ENCODE data around the gene ATP6V0A1.

ATP6V0A1 gene

DNA sequence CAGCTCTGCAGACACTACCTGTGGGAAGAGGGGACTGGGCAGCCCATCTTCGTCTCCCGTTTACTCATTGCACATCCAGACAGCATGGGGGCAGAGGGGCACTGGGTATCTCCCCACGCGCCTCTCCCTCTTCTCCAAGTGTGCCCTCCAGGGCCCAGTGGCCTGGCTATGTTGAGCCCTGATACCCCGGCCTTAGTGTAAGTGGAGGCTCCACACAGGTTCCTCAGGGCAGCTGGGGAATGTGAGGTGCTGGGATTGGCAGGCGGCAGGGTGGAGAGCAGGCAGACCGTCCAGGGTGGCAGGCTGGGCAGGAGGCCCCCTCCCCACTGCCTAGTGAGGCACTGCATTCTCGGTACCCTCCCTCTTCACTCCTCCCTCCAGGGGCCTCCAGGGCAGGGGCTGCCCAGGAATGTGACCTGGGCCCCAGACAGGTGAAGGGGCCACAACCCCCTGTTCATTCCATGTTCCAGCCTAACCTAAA lies 64.2 kb downstream of the ATP6V0A1 start:
- POLR2A ChIA-PET, result interaction anchor here (1.4 kb wide), 1 partner anchor 13 kb away, joined by 5 read pairs; the partner anchor contains the start of gene NAGLU
- TF ChIP-seq, protein P1, sequence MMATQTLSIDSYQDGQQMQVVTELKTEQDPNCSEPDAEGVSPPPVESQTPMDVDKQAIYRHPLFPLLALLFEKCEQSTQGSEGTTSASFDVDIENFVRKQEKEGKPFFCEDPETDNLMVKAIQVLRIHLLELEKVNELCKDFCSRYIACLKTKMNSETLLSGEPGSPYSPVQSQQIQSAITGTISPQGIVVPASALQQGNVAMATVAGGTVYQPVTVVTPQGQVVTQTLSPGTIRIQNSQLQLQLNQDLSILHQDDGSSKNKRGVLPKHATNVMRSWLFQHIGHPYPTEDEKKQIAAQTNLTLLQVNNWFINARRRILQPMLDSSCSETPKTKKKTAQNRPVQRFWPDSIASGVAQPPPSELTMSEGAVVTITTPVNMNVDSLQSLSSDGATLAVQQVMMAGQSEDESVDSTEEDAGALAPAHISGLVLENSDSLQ (IDR thresholded peaks at IDR 0.05), result no peak
- TF ChIP-seq NFRKB (IDR thresholded peaks at IDR 0.05) (no peak), CTBP1 (IDR thresholded peaks at IDR 0.05; ENCODE audit: borderline replicate concordance) (no peak), ELF4 (IDR thresholded peaks at IDR 0.05) (no peak), SUZ12 (IDR thresholded peaks at IDR 0.05) (no peak), ZNF384 (IDR thresholded peaks at IDR 0.05) (no peak), FOXK2 (IDR thresholded peaks at IDR 0.05) (no peak), ARNT (IDR thresholded peaks at IDR 0.05) (no peak), LEF1 (IDR thresholded peaks at IDR 0.05; ENCODE audit: borderline replicate concordance) (no peak), TARDBP (IDR thresholded peaks at IDR 0.05) (no peak), L3MBTL2 (conservative IDR thresholded peaks at IDR 0.05) (no peak), FOXM1 (IDR thresholded peaks at IDR 0.05; ENCODE audit: borderline replicate concordance) (no peak), FOXA1 (IDR thresholded peaks at IDR 0.05) (no peak), HDGF (IDR thresholded peaks at IDR 0.05; ENCODE audit: borderline replicate concordance) (no peak), BHLHE40 (IDR thresholded peaks at IDR 0.05; ENCODE audit: borderline replicate concordance) (no peak), SP1 (IDR thresholded peaks at IDR 0.05) (no peak)
- no peak for DNase-seq (ENCODE audit: extremely low spot score)
- CTCF ChIA-PET, result no interaction called here

DNA sequence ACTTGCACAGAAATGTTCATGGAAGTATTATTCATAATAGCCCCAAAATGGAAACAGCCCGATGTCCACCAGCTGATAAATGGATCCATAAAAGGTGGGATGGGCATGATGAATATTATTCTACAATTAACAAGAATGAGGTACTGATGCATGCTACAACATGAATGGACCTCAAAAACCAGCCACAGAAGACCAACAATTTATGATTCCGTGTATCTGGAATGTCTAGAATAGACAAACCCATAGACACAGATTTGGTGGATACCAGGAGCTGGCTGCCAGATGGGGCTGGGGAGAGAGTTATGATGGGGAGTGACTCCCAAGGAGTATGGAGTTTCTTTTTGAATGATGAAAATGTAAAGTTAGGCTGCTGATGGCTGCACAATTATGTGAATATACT lies 66.5 kb downstream of the ATP6V0A1 start:
- POLR2A ChIA-PET, result interaction anchor here (1.7 kb wide), 1 partner anchor 11 kb away, joined by 6 read pairs; the partner anchor contains the start of gene NAGLU
- no peak for DNase-seq (ENCODE audit: extremely low spot score)
- CTCF ChIA-PET, result no interaction called here
- TF ChIP-seq ARNT (IDR thresholded peaks at IDR 0.05), result no peak
- TF ChIP-seq TARDBP (IDR thresholded peaks at IDR 0.05), result no peak
- TF ChIP-seq BHLHE40 (IDR thresholded peaks at IDR 0.05; ENCODE audit: borderline replicate concordance), result no peak
- no peak for TF ChIP-seq FOXA1 (IDR thresholded peaks at IDR 0.05)
- TF ChIP-seq SUZ12 (IDR thresholded peaks at IDR 0.05), result no peak
- TF ChIP-seq CTBP1 (IDR thresholded peaks at IDR 0.05; ENCODE audit: borderline replicate concordance), result no peak
- TF ChIP-seq, protein P1 (IDR thresholded peaks at IDR 0.05), result no peak
- no peak for TF ChIP-seq ZNF384 (IDR thresholded peaks at IDR 0.05)
- no peak for TF ChIP-seq LEF1 (IDR thresholded peaks at IDR 0.05; ENCODE audit: borderline replicate concordance)
- no peak for TF ChIP-seq FOXK2 (IDR thresholded peaks at IDR 0.05)
- no peak for TF ChIP-seq SP1 (IDR thresholded peaks at IDR 0.05)
- TF ChIP-seq HDGF (IDR thresholded peaks at IDR 0.05; ENCODE audit: borderline replicate concordance), result no peak
- no peak for TF ChIP-seq ELF4 (IDR thresholded peaks at IDR 0.05)
- TF ChIP-seq FOXM1 (IDR thresholded peaks at IDR 0.05; ENCODE audit: borderline replicate concordance), result no peak
- TF ChIP-seq NFRKB (IDR thresholded peaks at IDR 0.05), result no peak
- TF ChIP-seq L3MBTL2 (conservative IDR thresholded peaks at IDR 0.05), result no peak

DNA sequence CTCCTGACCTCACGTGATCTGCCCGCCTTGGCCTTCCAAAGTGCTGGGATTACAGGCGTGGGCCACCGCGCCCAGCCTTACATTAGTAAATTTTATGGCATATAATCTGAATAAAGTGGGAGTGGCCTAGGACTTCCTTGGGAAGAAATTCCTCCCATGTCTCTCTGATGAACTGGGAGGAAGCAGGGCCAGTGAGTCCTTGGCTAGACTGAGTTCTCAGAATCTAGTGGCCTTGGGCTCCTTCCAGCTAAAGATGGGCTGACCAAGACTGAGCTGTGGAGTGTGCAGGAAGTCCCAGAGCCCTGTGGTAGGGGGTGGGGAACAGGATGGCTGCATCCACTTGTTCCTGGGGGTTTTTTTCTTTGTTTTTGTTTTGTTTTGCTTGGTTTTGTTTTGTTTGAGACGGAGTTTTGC lies 67.4 kb downstream of the ATP6V0A1 start:
- ChIA-PET POLR2A (interaction anchor here (1.7 kb wide), 1 partner anchor 10 kb away, joined by 6 read pairs; the partner anchor contains the start of gene NAGLU), CTCF (no interaction called here)
- TF ChIP-seq FOXM1 (IDR thresholded peaks at IDR 0.05; ENCODE audit: borderline replicate concordance), result no peak
- no peak for TF ChIP-seq NFRKB (IDR thresholded peaks at IDR 0.05)
- TF ChIP-seq CTBP1 (IDR thresholded peaks at IDR 0.05; ENCODE audit: borderline replicate concordance), result no peak
- no peak for TF ChIP-seq HDGF (IDR thresholded peaks at IDR 0.05; ENCODE audit: borderline replicate concordance)
- no peak for TF ChIP-seq FOXK2 (IDR thresholded peaks at IDR 0.05)
- TF ChIP-seq ELF4 (IDR thresholded peaks at IDR 0.05), result no peak
- no peak for TF ChIP-seq BHLHE40 (IDR thresholded peaks at IDR 0.05; ENCODE audit: borderline replicate concordance)
- no peak for TF ChIP-seq SUZ12 (IDR thresholded peaks at IDR 0.05)
- no peak for TF ChIP-seq L3MBTL2 (conservative IDR thresholded peaks at IDR 0.05)
- TF ChIP-seq, protein P1 (IDR thresholded peaks at IDR 0.05), result no peak
- no peak for TF ChIP-seq TARDBP (IDR thresholded peaks at IDR 0.05)
- no peak for TF ChIP-seq ZNF384 (IDR thresholded peaks at IDR 0.05)
- no peak for TF ChIP-seq FOXA1 (IDR thresholded peaks at IDR 0.05)
- no peak for TF ChIP-seq SP1 (IDR thresholded peaks at IDR 0.05)
- no peak for TF ChIP-seq LEF1 (IDR thresholded peaks at IDR 0.05; ENCODE audit: borderline replicate concordance)
- TF ChIP-seq ARNT (IDR thresholded peaks at IDR 0.05), result no peak
- no peak for DNase-seq (ENCODE audit: extremely low spot score)

DNA sequence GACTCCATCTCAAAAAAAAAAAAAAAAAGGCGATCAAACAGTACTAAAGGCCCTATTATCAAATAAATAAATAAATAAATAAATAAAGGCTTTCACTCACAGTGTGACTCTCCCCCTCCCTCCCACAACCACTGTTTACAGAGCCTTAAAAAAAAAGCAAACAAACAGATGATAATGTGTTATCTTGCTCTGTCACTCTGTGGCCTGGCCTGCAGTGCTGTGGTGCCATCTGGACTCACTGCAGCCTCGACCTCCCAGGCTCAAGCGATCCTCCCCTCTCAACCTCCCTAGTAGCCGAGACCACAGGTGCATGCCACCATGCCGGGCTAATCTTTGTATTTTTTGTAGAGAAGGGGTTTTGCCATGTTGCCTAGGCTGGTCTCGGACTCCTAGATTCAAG lies 69.3 kb downstream of the ATP6V0A1 start:
- ChIA-PET CTCF (interaction anchor here (0.5 to 1.8 kb wide), 12 partner anchors 8 to 1049 kb away, joined by 3 to 21 read pairs (median 4); partner anchors contain the start of genes CAVIN1 and NAGLU), POLR2A (interaction anchor here (0.7 to 1.0 kb wide), 2 partner anchors 8 to 152 kb away, joined by 3 to 7 read pairs; partner anchors contain the start of gene NAGLU)
- no peak for DNase-seq (ENCODE audit: extremely low spot score)
- TF ChIP-seq NFRKB (IDR thresholded peaks at IDR 0.05) (no peak), TARDBP (IDR thresholded peaks at IDR 0.05) (no peak), ELF4 (IDR thresholded peaks at IDR 0.05) (no peak), BHLHE40 (IDR thresholded peaks at IDR 0.05; ENCODE audit: borderline replicate concordance) (no peak), HDGF (IDR thresholded peaks at IDR 0.05; ENCODE audit: borderline replicate concordance) (no peak)

DNA sequence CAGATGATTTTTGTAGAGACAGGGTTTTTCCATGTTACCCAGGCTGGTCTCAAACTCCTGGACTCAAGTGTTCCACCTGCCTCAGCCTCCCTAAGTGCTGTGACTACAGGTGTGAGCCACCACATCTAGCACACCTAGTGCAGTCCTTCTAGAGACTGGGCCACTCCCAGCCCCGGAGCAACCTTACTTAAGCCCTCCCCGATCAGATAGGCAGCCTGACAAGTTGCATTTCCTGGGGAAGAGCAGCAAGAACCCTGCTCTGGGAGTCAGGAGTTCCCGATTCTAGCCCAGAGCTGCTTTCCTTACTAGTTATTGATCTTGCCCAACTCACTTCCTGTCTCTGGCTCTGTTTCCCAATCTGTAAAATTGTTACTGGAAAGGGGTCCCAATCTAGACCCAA lies 70.4 kb downstream of the ATP6V0A1 start:
- TF ChIP-seq, protein P1 (IDR thresholded peaks at IDR 0.05), result no peak
- no peak for TF ChIP-seq ZNF384 (IDR thresholded peaks at IDR 0.05)
- TF ChIP-seq CTBP1 (IDR thresholded peaks at IDR 0.05; ENCODE audit: borderline replicate concordance), result no peak
- TF ChIP-seq FOXK2 (IDR thresholded peaks at IDR 0.05), result no peak
- no peak for TF ChIP-seq BHLHE40 (IDR thresholded peaks at IDR 0.05; ENCODE audit: borderline replicate concordance)
- no peak for TF ChIP-seq ELF4 (IDR thresholded peaks at IDR 0.05)
- no peak for TF ChIP-seq L3MBTL2 (conservative IDR thresholded peaks at IDR 0.05)
- TF ChIP-seq SUZ12 (IDR thresholded peaks at IDR 0.05), result no peak
- TF ChIP-seq LEF1 (IDR thresholded peaks at IDR 0.05; ENCODE audit: borderline replicate concordance), result no peak
- POLR2A ChIA-PET, result no interaction called here
- CTCF ChIA-PET, result interaction anchor here (0.6 to 1.7 kb wide), 2 partner anchors 11 to 1142 kb away, joined by 3 to 11 read pairs; no protein-coding TSS in a partner anchor
- no peak for DNase-seq (ENCODE audit: extremely low spot score)

Measured in HEK293T (cell line).